Stimulated activated CD4-positive, alpha-beta T cell treated with anti-CD3 and anti-CD28 coated beads, Interleukin-2, amount 100 ng/mL, for 48 hours (primary cell): ENCODE results near the gene PAMR1.
"Not testable (repeated sequence)": the region's sequence is repeated elsewhere in the genome, so short reads cannot be mapped to it uniquely, and the experiment has no call there.

ENCODE experiments used
- DNase-seq, 2 donors: peaks; one replicate each; pipeline ENCODE4 v3.0.0-alpha.2; 2020

Gene PAMR1

GRCh38 chr11:35525501-35526175 lies at the start of gene PAMR1:
Gene PAMR1, minus strand, starts transcription at chr11:35525616. Its CDS starts 31 bp downstream, at chr11:35525585.
- DNase-seq = no peak

GRCh38 chr11:35571696-35572095 lies 46.3 kb upstream of the PAMR1 start:
- DNase-seq = no peak

GRCh38 chr11:35567737-35568465 lies 42.5 kb upstream of the PAMR1 start:
- no peak for DNase-seq

GRCh38 chr11:35566885-35567284 lies 41.5 kb upstream of the PAMR1 start:
- no peak for DNase-seq

GRCh38 chr11:35566181-35566580 lies 40.8 kb upstream of the PAMR1 start:
- DNase-seq = no peak

GRCh38 chr11:35564245-35564595 lies 38.8 kb upstream of the PAMR1 start:
- no peak for DNase-seq

- no peak for DNase-seq
Observed at GRCh38 chr11:35563484-35564244, 38.2 kb upstream of the PAMR1 start.

- no peak for DNase-seq
Observed at GRCh38 chr11:35559949-35560348, 34.5 kb upstream of the PAMR1 start.

- DNase-seq = no peak
Observed at GRCh38 chr11:35558513-35558912, 33.1 kb upstream of the PAMR1 start.

GRCh38 chr11:35555488-35555887 lies 30.1 kb upstream of the PAMR1 start:
- DNase-seq = no peak

- DNase-seq = no peak
Observed at GRCh38 chr11:35554491-35555437, 29.3 kb upstream of the PAMR1 start.

- no peak for DNase-seq
Observed at GRCh38 chr11:35553831-35554230, 28.4 kb upstream of the PAMR1 start.

- DNase-seq = no peak
Observed at GRCh38 chr11:35553021-35553420, 27.6 kb upstream of the PAMR1 start.

- no peak for DNase-seq
Observed at GRCh38 chr11:35552616-35553015, 27.2 kb upstream of the PAMR1 start.

- DNase-seq = no peak
Observed at GRCh38 chr11:35550374-35551036, 25.1 kb upstream of the PAMR1 start.

GRCh38 chr11:35549787-35550186 lies 24.4 kb upstream of the PAMR1 start:
- no peak for DNase-seq

GRCh38 chr11:35548925-35549561 lies 23.6 kb upstream of the PAMR1 start:
- no peak for DNase-seq

GRCh38 chr11:35547995-35548394 lies 22.6 kb upstream of the PAMR1 start:
- not testable (repeated sequence) for DNase-seq

GRCh38 chr11:35546317-35546716 lies 20.9 kb upstream of the PAMR1 start:
- no peak for DNase-seq

- DNase-seq = no peak
Observed at GRCh38 chr11:35545391-35546003, 20.1 kb upstream of the PAMR1 start.

GRCh38 chr11:35543481-35543880 lies 18.1 kb upstream of the PAMR1 start:
- no peak for DNase-seq
